LNCaP clone FGC (cell line): ENCODE results near the gene PATJ.

Experiments
- DNase-seq: peaks from one replicate; pipeline ENCODE4 v3.0.0-alpha.2; 2011; ENCODE audit warnings: low read depth
- H3K4me3 ChIP-seq: 2 replicates; pipeline ENCODE4 v1.5.1; 2011; ENCODE audit warnings: mild to moderate bottlenecking, low read depth, low read length, control low read depth
- CTCF ChIP-seq: IDR thresholded peaks from 2 replicates; pipeline ENCODE4 v1.5.1; 2012; ENCODE audit warnings: mild to moderate bottlenecking; ENCODE audit not compliant: control insufficient read depth, insufficient read depth; ENCODE audit errors: extremely low read depth

PATJ gene

GRCh38 chr1:61981870-61982660 lies 239.8 kb downstream of the PATJ start:
- TF ChIP-seq CTCF, result no peak
- no peak for DNase-seq

GRCh38 chr1:61983236-61983635 lies 241.0 kb downstream of the PATJ start:
- TF ChIP-seq CTCF, result no peak
- no peak overlapping the region for H3K4me3 ChIP-seq
- DNase-seq, result no peak

More at GRCh38 chr1:61981870-61982660, 239.8 kb downstream of the PATJ start:
- no peak overlapping the region for H3K4me3 ChIP-seq

GRCh38 chr1:61992257-61992656 lies 250.0 kb downstream of the PATJ start:
- no peak for DNase-seq

GRCh38 chr1:61993331-61993961 lies 251.2 kb downstream of the PATJ start:
- no peak for DNase-seq
- H3K4me3 ChIP-seq, result no peak overlapping the region
- TF ChIP-seq CTCF, result no peak

More at GRCh38 chr1:61992257-61992656, 250.0 kb downstream of the PATJ start:
- no peak overlapping the region for H3K4me3 ChIP-seq
- no peak for TF ChIP-seq CTCF

- H3K4me3 ChIP-seq, result no peak overlapping the region
- no peak for DNase-seq
- no peak for TF ChIP-seq CTCF
These were observed 253.4 kb downstream of the PATJ start for GRCh38 chr1:61995641-61996040.

GRCh38 chr1:61997123-61997522 lies 254.8 kb downstream of the PATJ start:
- TF ChIP-seq CTCF, result no peak
- DNase-seq, result no peak
- H3K4me3 ChIP-seq, result no peak overlapping the region

- H3K4me3 ChIP-seq, result no peak overlapping the region
- no peak for DNase-seq
- TF ChIP-seq CTCF, result no peak
These were observed 261.5 kb downstream of the PATJ start for GRCh38 chr1:62003777-62004176.
